Activated naive CD4-positive, alpha-beta T cell treated with anti-CD3 and anti-CD28 coated beads, Interleukin-2, amount 10 ng/mL, durations not matched to agents 7 days and 5 days (primary cell): ENCODE measurements around the gene CFAP97D1.

ENCODE experiments used
- CTCF ChIA-PET: fragments of 350-600 bp; sonication (Branson Sonifier 250); formaldehyde crosslinking; loops from one replicate; lab custom pipeline; 2021; ENCODE audit warnings: antibody characterized with exemption; lab: Charles Lee
- DNase-seq: peaks from one replicate; pipeline ENCODE4 v3.0.0-alpha.2; 2020
- H3K27ac Mint-ChIP-seq: one replicate; pipeline ENCODE4 v1.8.0; 2021; ENCODE audit warnings: mild to moderate bottlenecking, moderate library complexity, mixed read lengths
- H3K27me3 Mint-ChIP-seq: one replicate; pipeline ENCODE4 v1.8.0; 2021; ENCODE audit warnings: mild to moderate bottlenecking, mixed read lengths
- H3K36me3 Mint-ChIP-seq: one replicate; pipeline ENCODE4 v1.8.0; 2021; ENCODE audit warnings: mixed read lengths
- H3K4me1 Mint-ChIP-seq: one replicate; pipeline ENCODE4 v1.8.0; 2021; ENCODE audit warnings: mixed read lengths
- H3K4me3 Mint-ChIP-seq: one replicate; pipeline ENCODE4 v1.8.0; 2021; ENCODE audit warnings: mild to moderate bottlenecking, moderate library complexity, mixed read lengths
- H3K9me3 Mint-ChIP-seq: one replicate; pipeline ENCODE4 v1.8.0; 2021; ENCODE audit warnings: mixed read lengths

Gene CFAP97D1

GRCh38 chr17:43771463-43771862 is 8.8 kb upstream of the CFAP97D1 start:
- H3K36me3 Mint-ChIP-seq, result peaks cover 21% of the 10 kb centered on the region
- CTCF ChIA-PET, result interaction anchor here (1.0 kb wide), 1 partner anchor 78 kb away, joined by 4 read pairs; no protein-coding TSS in a partner anchor
- no peaks in the 10 kb centered on the region for H3K9me3 Mint-ChIP-seq
- no peak overlapping the region for H3K27ac Mint-ChIP-seq
- H3K4me3 Mint-ChIP-seq, result no peak overlapping the region
- peaks cover 6% of the 10 kb centered on the region for H3K4me1 Mint-ChIP-seq
- peaks cover 2% of the 10 kb centered on the region for H3K27me3 Mint-ChIP-seq
- DNase-seq, result no peak

DNA sequence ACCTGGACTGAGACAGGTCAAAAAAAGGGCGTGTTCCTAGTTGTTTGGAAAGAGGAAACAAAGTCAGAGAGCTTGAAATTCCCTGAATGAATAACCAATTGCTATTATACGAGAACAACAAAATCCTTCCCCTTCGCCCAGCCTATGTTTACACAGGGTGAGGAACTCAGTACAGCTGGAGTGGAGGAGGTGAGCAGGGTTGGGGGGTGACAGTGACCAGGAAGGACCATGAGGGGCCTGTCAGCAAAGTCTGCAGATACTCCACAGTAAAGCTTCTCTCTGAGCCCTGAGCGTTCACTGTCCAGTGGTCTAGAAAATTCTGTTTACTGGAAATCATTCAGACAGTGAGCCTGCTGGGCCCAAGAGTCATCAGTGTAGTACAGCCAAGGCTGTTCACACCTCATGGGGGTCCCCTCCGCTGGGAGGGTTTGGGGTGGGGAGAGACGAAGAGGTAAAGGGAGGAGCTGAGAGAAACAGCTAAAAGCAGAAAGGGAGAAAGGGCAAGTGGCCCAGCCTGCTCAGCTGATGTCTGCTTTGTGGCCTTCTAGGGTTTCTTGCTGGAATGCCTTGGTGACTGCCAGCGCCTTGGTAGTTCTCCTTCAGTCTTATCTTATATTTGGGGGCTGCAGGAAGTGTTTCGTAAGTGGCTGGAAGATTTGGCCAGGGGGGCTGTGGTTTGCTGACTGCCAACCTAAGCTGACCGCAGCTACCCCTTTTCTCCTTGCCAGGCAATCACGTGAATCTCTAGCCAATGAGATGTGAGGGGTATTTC is 7.2 kb upstream of the CFAP97D1 start:
- Mint-ChIP-seq H3K27me3 (no peaks in the 10 kb centered on the region), H3K4me3 (no peak overlapping the region), H3K4me1 (peaks cover 12% of the 10 kb centered on the region), H3K27ac (no peak overlapping the region), H3K36me3 (peaks cover 21% of the 10 kb centered on the region), H3K9me3 (no peaks in the 10 kb centered on the region)
- CTCF ChIA-PET, result interaction anchor here (1.4 to 1.5 kb wide), 2 partner anchors 9 to 14 kb away, joined by 3 to 4 read pairs; no protein-coding TSS in a partner anchor
- no peak for DNase-seq

GRCh38 chr17:43774304-43775250 is 5.7 kb upstream of the CFAP97D1 start:
- Mint-ChIP-seq H3K27me3 (peaks cover 7% of the 10 kb centered on the region), H3K4me3 (no peak overlapping the region), H3K27ac (no peak overlapping the region), H3K36me3 (peaks cover 18% of the 10 kb centered on the region), H3K9me3 (no peaks in the 10 kb centered on the region), H3K4me1 (peaks cover 16% of the 10 kb centered on the region)
- CTCF ChIA-PET, result interaction anchor here (1.0 to 1.5 kb wide), 4 partner anchors 9 to 19 kb away, joined by 3 to 4 read pairs (median 3); no protein-coding TSS in a partner anchor
- DNase-seq, result no peak

DNA sequence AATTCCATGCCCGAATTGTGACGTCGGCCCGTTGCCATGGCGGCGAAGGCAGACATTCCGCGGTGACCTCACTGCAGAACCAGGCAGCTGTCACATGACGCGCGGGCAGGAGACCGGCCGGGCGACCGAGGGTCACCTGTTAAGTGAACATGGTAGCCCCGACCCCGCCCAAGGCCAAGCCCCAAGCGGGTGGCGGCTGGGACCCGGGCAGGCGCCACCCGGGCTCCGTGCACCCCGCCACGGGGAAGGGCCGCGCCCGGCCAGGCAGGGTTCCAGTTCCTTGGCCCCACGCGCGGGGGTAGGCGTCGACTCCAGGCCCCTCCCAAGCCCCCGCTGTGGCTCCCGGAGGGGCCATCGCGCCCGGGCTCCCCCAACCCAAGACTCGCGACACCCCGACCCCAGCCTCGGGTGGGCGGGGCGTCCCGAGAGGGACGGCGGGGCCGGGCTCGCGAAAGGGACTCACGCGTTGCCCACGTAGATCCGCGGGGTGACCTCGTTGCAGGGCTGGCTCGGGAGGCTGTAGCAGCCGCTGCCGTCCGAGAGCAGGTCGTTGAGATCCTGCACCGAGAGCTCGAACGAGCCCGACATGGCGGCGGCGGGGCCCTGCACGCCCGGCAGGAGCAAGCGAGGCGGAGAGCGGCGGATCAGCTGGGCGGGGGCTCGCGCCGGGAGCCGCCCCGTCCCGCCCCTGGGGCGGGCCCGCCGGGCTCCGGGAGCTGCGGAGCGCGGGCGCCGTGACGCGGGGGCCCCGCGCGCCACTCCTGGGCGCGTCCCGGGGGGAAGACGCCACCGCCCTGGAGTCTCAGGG is 1.7 kb upstream of the CFAP97D1 start, which contains the start of gene DUSP3:
DUSP3 (minus strand) TSS at position 641 of the 808 bp plus-strand sequence; CDS start at position 588, 53 bp downstream.
- peaks cover 3% of the 10 kb centered on the region for H3K36me3 Mint-ChIP-seq
- CTCF ChIA-PET, result interaction anchor here (1.0 to 1.6 kb wide), 3 partner anchors 12 to 84 kb away, joined by 4 to 7 read pairs (median 6); no protein-coding TSS in a partner anchor

GRCh38 chr17:43779145-43780125 is 800 bp upstream of the CFAP97D1 start:
- Mint-ChIP-seq H3K36me3 (peaks cover 2% of the 10 kb centered on the region), H3K27ac (peak overlapping the region; percentile 28), H3K27me3 (peaks cover 45% of the 10 kb centered on the region), H3K9me3 (no peaks in the 10 kb centered on the region), H3K4me3 (peak overlapping the region; percentile 70), H3K4me1 (peaks cover 16% of the 10 kb centered on the region)
- CTCF ChIA-PET, result interaction anchor here (1.0 to 1.8 kb wide), 6 partner anchors 12 to 99 kb away, joined by 4 to 7 read pairs (median 6); no protein-coding TSS in a partner anchor
- DNase-seq, result no peak

More for the DNA sequence above, 1.7 kb upstream of the CFAP97D1 start, which contains the start of gene DUSP3:
- H3K9me3 Mint-ChIP-seq, result no peaks in the 10 kb centered on the region
- H3K27ac Mint-ChIP-seq, result peak within 1 kb of the TSS; percentile 78
- peak; percentile 81 for DNase-seq
- H3K4me1 Mint-ChIP-seq, result peaks cover 17% of the 10 kb centered on the region
- H3K27me3 Mint-ChIP-seq, result peaks cover 40% of the 10 kb centered on the region
- peak within 1 kb of the TSS; percentile 79 for H3K4me3 Mint-ChIP-seq

DNA sequence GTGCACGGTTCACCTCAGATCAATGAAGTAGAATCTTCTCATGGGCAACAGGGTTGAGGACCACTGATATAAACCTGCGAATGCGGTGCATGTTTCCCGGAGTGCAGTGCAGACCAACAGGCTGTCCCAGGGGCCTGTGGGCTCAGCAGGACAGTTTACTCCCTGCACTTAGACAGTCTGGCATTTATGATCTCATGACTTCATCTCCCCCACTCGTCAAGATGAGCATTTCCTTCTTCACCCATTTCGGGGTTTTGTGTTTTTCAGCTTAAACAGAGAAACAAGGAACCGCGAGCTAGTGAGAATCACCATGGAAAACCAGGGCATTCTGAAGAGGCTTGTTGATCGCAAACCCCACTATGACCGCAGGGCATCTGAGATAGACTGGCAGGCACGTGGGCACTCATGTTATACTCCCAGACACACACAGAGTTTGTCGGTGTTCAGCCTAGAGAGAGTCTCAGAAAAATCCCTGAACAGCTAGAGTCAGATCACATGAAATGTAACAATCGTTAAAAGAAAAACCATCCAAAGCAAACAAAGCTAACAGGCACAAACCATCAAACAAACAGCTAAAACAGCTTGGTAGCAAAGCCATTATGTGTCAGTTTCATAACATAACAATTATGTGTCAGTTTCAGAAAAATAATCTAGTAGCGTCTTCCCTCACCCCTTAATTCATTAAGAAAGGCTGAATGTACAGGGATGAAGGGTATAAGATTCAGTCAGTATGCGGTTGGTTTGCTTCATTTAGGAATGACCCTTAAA is 2.9 kb downstream of the CFAP97D1 start:
- Mint-ChIP-seq H3K27me3 (peaks cover 51% of the 10 kb centered on the region), H3K9me3 (no peaks in the 10 kb centered on the region), H3K4me3 (no peak overlapping the region), H3K27ac (no peak overlapping the region), H3K36me3 (no peaks in the 10 kb centered on the region), H3K4me1 (peaks cover 10% of the 10 kb centered on the region)
- no peak for DNase-seq
- CTCF ChIA-PET, result no interaction called here

- peaks cover 9% of the 10 kb centered on the region for H3K4me1 Mint-ChIP-seq
- H3K4me3 Mint-ChIP-seq, result no peak overlapping the region
- H3K36me3 Mint-ChIP-seq, result no peaks in the 10 kb centered on the region
- CTCF ChIA-PET, result interaction anchor here (1.4 kb wide), 1 partner anchor 18 kb away, joined by 3 read pairs; no protein-coding TSS in a partner anchor
- no peaks in the 10 kb centered on the region for H3K9me3 Mint-ChIP-seq
- peaks cover 49% of the 10 kb centered on the region for H3K27me3 Mint-ChIP-seq
- no peak overlapping the region for H3K27ac Mint-ChIP-seq
- DNase-seq, result no peak
Measured at GRCh38 chr17:43784068-43784467, 3.8 kb downstream of the CFAP97D1 start.

DNA sequence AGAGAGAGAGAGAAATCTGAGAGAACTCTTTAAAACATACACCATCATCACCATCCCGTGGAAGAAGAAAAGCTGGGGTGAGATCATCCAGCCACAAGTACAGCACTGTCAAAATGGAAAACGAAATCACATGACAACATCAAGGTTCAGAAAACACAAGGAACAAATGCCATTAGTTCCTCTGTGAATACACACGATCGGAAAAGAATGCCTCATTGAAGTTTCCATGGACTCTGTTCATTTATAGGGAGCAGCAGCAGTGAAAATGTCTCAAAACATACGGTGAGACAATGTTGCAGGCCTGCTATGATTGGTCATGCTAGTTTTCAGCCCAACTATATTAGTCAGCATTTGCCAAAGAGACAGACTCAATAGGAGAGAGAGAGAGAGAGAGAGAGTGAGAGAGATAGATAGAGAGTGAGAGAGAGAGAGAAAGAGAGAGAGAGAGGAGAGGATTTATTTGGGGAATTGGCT is 4.4 kb downstream of the CFAP97D1 start:
- Mint-ChIP-seq H3K9me3 (no peaks in the 10 kb centered on the region), H3K4me3 (no peak overlapping the region), H3K27ac (no peak overlapping the region), H3K36me3 (no peaks in the 10 kb centered on the region), H3K4me1 (peaks cover 3% of the 10 kb centered on the region), H3K27me3 (peaks cover 43% of the 10 kb centered on the region)
- CTCF ChIA-PET, result interaction anchor here (1.4 kb wide), 1 partner anchor 19 kb away, joined by 3 read pairs; no protein-coding TSS in a partner anchor
- DNase-seq, result no peak

GRCh38 chr17:43787728-43788127 is 7.5 kb downstream of the CFAP97D1 start:
- Mint-ChIP-seq H3K4me3 (no peak overlapping the region), H3K36me3 (no peaks in the 10 kb centered on the region), H3K4me1 (peaks cover 2% of the 10 kb centered on the region), H3K9me3 (no peaks in the 10 kb centered on the region), H3K27me3 (peaks cover 21% of the 10 kb centered on the region), H3K27ac (no peak overlapping the region)
- no peak for DNase-seq
- CTCF ChIA-PET, result no interaction called here

GRCh38 chr17:43788540-43788939 is 8.3 kb downstream of the CFAP97D1 start:
- CTCF ChIA-PET, result no interaction called here
- DNase-seq, result no peak
- H3K4me1 Mint-ChIP-seq, result peaks cover 2% of the 10 kb centered on the region
- no peak overlapping the region for H3K27ac Mint-ChIP-seq
- H3K27me3 Mint-ChIP-seq, result peaks cover 17% of the 10 kb centered on the region
- no peak overlapping the region for H3K4me3 Mint-ChIP-seq
- H3K9me3 Mint-ChIP-seq, result no peaks in the 10 kb centered on the region
- no peaks in the 10 kb centered on the region for H3K36me3 Mint-ChIP-seq

DNA sequence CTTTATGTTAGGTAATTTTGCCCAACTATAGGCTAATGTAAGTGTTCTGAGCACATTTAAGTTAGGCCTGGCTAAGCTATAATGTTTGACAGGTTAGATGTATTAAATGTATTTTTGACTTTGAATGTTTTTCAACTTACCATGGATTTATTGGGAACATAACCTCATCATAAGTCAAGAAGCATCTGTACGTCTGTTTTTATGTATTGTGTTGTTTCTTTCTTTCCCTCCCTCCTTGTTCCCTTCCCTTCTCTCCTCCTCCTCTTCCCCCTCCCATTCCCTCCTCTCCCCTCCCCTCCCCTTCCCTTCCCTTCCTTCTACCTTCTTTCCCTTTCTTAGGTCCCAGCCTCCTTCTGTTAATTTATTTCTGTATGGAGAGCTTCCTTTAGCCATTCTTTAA is 9.2 kb downstream of the CFAP97D1 start:
- H3K4me3 Mint-ChIP-seq, result no peak overlapping the region
- H3K4me1 Mint-ChIP-seq, result peaks cover 2% of the 10 kb centered on the region
- CTCF ChIA-PET, result interaction anchor here (0.6 kb wide), 1 partner anchor 214 kb away, joined by 4 read pairs; no protein-coding TSS in a partner anchor
- H3K27ac Mint-ChIP-seq, result no peak overlapping the region
- H3K9me3 Mint-ChIP-seq, result no peaks in the 10 kb centered on the region
- peaks cover 12% of the 10 kb centered on the region for H3K27me3 Mint-ChIP-seq
- H3K36me3 Mint-ChIP-seq, result no peaks in the 10 kb centered on the region
- no peak for DNase-seq
